IgD-negative memory B cell (primary cell): ENCODE measurements around the gene ZNF518B. TPM values are rescaled to one million over a fixed set of nuclear protein-coding genes. Genes with fewer than 3 reads are reported as not detected.
A peak's percentile ranks its signal among the peaks of the same experiment; 100 is the strongest.

ENCODE experiments used
- H3K27ac Mint-ChIP-seq, 3 donors: one replicate each; pipeline ENCODE4 v1.8.0; 2020 to 2022; ENCODE audit warnings: mild to moderate bottlenecking in 3 of 3, mixed read lengths in 3 of 3, moderate library complexity in 1 of 3
- H3K27me3 Mint-ChIP-seq: one replicate; pipeline ENCODE4 v1.8.0; 2021; ENCODE audit warnings: mixed read lengths
- H3K36me3 Mint-ChIP-seq: one replicate; pipeline ENCODE4 v1.8.0; 2020; ENCODE audit warnings: mild to moderate bottlenecking, mixed read lengths
- H3K4me1 Mint-ChIP-seq, 3 donors: one replicate each; pipeline ENCODE4 v1.8.0; 2020 to 2022; ENCODE audit warnings: mixed read lengths in 3 of 3, mild to moderate bottlenecking in 1 of 3
- H3K4me3 Mint-ChIP-seq, 4 donors: one replicate each; pipeline ENCODE4 v1.8.0; 2020 to 2022; ENCODE audit warnings: mild to moderate bottlenecking in 4 of 4, mixed read lengths in 4 of 4, moderate library complexity in 3 of 4
- H3K9me3 Mint-ChIP-seq, 3 donors: one replicate each; pipeline ENCODE4 v1.8.0; 2020 to 2021; ENCODE audit warnings: mixed read lengths in 3 of 3, mild to moderate bottlenecking in 1 of 3
- polyA plus RNA-seq: library from polyadenylated mRNA; unstranded; fragments of 300-500 nt; fragmentation: Illumina TruSeq; gene quantifications from one replicate; pipeline ENCODE4 v1.2.3, GENCODE V29; 2021

The ZNF518B gene, protein sequence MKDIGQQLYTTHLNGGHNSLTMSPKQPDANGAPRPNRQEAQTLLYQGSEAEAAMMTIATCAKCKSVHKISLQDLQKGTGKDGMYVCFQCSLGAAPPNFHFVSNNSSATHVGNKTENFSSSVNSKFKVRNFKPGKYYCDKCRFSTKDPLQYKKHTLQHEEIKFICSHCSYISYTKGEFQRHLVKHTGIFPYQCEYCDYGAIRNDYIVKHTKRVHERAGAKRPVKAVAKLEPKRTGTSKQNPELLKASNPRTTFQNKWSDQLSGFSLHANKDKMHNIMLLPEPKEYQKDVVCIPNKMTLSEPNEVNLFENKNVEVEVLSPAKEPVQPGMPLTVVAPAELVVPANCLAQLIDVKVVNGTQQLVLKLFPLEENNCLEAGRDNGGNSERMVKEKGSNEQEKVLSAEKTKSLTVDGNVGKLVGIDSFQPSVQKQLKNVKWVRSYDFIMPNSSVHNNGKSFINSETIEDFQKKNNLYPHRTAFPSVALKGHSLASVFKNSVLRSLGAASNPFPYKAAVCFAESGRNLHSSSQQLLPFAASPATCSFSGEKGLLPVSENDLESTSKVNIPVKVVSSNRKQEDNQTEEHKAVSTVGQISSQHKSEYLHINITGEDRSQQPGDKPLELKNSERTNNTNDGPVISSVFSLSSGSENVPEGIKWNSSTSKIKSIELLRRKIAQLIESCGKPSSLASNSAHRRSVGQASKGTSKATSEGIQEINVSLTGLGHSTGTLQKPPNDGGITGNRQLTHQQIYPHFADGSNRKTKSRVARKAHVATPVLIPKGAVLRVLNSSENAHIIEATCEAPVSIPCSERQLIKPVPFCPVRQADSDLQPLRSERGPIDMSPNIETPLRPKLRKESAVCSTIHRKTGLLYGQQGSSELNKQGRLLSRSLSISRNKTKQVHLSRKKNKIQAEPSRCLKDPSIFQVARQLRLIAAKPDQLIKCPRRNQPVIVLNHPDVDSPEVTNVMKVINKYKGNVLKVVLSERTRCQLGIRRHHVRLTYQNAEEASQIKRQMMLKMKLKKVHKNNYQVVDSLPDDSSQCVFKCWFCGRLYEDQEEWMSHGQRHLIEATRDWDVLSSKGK
- 15.6 TPM for polyA plus RNA-seq

DNA sequence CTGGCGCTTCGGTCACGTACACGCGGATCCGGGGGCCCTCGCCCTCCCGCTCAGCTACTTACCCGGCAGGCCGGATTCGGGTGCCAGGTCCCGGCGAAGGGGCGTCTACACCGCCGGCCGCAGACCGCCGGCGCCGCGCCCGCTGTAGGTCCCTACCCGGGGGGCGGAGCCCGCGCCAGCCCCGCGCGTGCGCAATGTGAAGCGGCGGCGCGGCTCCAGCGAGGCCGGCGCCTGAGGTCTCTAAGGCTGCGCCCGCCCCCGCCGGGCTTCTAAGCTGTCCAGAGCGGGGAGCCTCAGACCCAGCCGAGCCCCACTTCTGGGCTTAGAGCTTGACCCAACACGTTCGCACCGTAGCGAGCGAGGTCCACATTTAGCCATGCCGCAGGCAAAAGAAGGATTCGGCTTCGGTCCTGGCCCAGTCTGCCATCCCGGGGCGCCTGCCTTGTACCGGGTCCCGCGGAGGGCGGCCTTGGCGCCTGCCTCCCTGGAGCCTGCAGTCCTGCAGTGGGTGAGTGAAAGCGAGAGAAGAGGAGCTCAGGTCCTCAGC, at the start of gene ZNF518B:
Gene ZNF518B, minus strand, starts transcription at position 172 of the 547 bp plus-strand sequence. CDS start 11,098 bp downstream, outside the sequence.
- Mint-ChIP-seq H3K27me3 (peaks cover 12% of the 10 kb centered on the region), H3K4me1 (peaks cover 12 to 23% (median 20%) of the 10 kb centered on the region in 3 donors), H3K4me3 (peak within 1 kb of the TSS; percentile 88 to 97 (median 94))

GRCh38 chr4:10506077-10506476, 48.9 kb upstream of the ZNF518B start:
- H3K4me1 Mint-ChIP-seq: no peaks in the 10 kb centered on the region
- H3K27ac Mint-ChIP-seq: peak overlapping the region in 1 of 3 donors; percentile 59
- no peaks in the 10 kb centered on the region for H3K27me3 Mint-ChIP-seq
- H3K4me3 Mint-ChIP-seq: no peak overlapping the region
- peaks cover 0 to 6% (median 0%) of the 10 kb centered on the region in 3 donors for H3K9me3 Mint-ChIP-seq
- no peaks in the 10 kb centered on the region for H3K36me3 Mint-ChIP-seq

More for the DNA sequence above, at the start of gene ZNF518B:
- Mint-ChIP-seq H3K9me3 (peaks cover 0 to 3% (median 0%) of the 10 kb centered on the region in 3 donors), H3K36me3 (peaks cover 4% of the 10 kb centered on the region), H3K27ac (peak within 1 kb of the TSS; percentile 76 to 97 (median 90))

DNA sequence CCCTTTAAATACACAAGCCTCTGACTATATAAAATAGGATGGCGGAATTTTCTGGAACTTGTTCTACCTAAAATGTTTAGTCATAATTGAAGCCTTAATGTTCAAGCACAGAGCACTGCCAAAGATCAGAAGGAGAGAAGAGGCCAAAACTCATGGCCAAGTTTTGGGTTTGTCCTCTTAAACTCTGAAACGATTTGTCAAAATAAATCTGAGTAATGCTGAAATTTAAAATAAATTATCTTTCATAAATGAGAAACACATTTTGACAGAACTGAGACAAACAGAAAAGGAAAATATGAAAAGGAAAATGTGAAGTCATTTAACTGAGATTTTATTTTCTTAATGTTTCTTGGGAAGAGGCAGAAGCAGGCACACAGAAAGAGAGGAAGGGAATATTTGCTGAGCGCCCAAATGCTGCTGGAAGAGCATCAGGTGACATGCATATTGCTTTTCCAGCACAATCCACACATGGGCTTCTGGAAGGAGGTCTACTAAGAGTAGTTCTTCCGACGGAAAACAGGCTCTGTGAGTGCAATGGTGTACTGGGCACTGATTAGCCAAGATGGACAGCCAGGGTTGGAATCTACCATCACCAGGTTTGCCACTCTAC, 47.4 kb upstream of the ZNF518B start:
- H3K4me1 Mint-ChIP-seq: no peaks in the 10 kb centered on the region
- peaks cover 0 to 6% (median under 1%) of the 10 kb centered on the region in 3 donors for H3K9me3 Mint-ChIP-seq
- H3K4me3 Mint-ChIP-seq: no peak overlapping the region
- H3K27me3 Mint-ChIP-seq: no peaks in the 10 kb centered on the region
- H3K36me3 Mint-ChIP-seq: peaks cover 5% of the 10 kb centered on the region
- H3K27ac Mint-ChIP-seq: no peak overlapping the region

DNA sequence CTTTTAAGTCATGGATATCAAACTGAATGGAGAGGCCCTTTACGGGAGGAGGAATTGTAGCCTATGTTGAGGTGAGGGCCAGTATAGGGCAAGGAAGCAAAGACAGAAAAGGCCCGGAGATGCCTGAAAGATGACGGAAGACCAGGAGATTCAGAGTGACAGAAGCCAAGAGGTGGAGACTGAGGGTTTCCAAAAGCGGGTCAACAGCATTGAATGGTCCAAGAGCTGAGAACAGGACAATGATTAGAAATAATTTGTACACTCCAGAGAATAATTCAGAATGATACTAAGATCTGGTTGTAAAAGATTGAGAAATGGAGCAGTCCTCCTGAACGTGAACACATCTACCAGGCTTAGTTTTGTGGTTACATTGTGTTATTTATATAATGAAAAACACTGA, 45.5 kb upstream of the ZNF518B start:
- Mint-ChIP-seq H3K4me3 (no peak overlapping the region), H3K9me3 (peaks cover 0 to 6% (median 2%) of the 10 kb centered on the region in 3 donors), H3K27me3 (no peaks in the 10 kb centered on the region), H3K36me3 (peaks cover 6% of the 10 kb centered on the region), H3K27ac (no peak overlapping the region), H3K4me1 (no peaks in the 10 kb centered on the region)

GRCh38 chr4:10500776-10501175, 43.5 kb upstream of the ZNF518B start:
- Mint-ChIP-seq H3K4me1 (no peaks in the 10 kb centered on the region), H3K36me3 (peaks cover 9% of the 10 kb centered on the region), H3K27ac (no peak overlapping the region), H3K4me3 (no peak overlapping the region), H3K27me3 (no peaks in the 10 kb centered on the region), H3K9me3 (peaks cover 0 to 2% (median under 1%) of the 10 kb centered on the region in 3 donors)

GRCh38 chr4:10496200-10496599, 39.0 kb upstream of the ZNF518B start:
- no peak overlapping the region for H3K4me3 Mint-ChIP-seq
- peaks cover 11% of the 10 kb centered on the region for H3K36me3 Mint-ChIP-seq
- no peaks in the 10 kb centered on the region for H3K27me3 Mint-ChIP-seq
- no peaks in the 10 kb centered on the region for H3K4me1 Mint-ChIP-seq
- peaks cover 0 to 2% (median 0%) of the 10 kb centered on the region in 3 donors for H3K9me3 Mint-ChIP-seq
- H3K27ac Mint-ChIP-seq: no peak overlapping the region

DNA sequence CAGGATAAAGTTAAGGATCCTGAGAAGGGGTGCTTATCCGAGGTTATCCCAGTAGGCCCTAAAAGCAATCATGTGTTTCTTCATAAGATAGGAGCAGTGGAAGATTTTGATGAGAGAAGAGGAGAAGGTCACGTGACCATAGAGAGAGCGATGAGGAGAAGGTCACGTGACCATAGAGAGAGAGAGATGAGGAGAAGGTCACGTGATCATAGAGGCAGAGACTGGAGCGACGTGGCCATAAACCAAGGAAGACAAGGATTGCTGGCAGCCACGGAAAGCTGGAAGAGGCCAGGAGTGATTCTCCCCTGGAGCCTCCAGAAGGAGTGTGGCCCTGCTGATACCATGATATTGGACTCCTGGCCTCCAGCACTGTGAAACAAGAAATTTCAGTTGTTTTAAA, 38.4 kb upstream of the ZNF518B start:
- Mint-ChIP-seq H3K27me3 (no peaks in the 10 kb centered on the region), H3K9me3 (peaks cover 0 to 2% (median 0%) of the 10 kb centered on the region in 3 donors), H3K36me3 (peaks cover 8% of the 10 kb centered on the region), H3K27ac (no peak overlapping the region), H3K4me1 (no peaks in the 10 kb centered on the region), H3K4me3 (no peak overlapping the region)

DNA sequence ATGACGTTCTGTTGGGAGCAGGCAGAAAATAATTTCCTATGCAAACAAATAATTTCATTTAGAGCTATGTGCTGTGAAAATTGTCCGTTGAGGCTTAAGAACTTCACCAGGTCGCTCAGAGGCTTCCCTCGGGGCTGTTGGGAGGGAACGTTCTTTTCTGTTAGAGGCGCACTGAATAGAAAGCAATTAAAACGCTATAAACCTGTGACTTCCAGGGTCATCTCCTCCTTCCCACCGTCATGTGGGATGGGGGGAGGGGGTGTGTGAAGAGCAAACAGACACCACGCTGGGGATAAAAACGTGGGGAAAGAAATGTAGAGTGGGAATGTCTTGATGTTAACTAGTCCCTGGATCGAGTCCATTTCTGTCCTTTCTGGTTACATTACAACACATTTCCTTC, 35.2 kb upstream of the ZNF518B start:
- Mint-ChIP-seq H3K4me1 (no peaks in the 10 kb centered on the region), H3K9me3 (no peaks in the 10 kb centered on the region), H3K27ac (no peak overlapping the region), H3K36me3 (peaks cover 3% of the 10 kb centered on the region), H3K27me3 (peaks cover 1% of the 10 kb centered on the region), H3K4me3 (no peak overlapping the region)

- Mint-ChIP-seq H3K4me1 (no peaks in the 10 kb centered on the region), H3K36me3 (peaks cover 4% of the 10 kb centered on the region), H3K4me3 (no peak overlapping the region), H3K27me3 (peaks cover 1% of the 10 kb centered on the region), H3K9me3 (no peaks in the 10 kb centered on the region), H3K27ac (no peak overlapping the region)
Observed at GRCh38 chr4:10491401-10491800, 34.2 kb upstream of the ZNF518B start.

GRCh38 chr4:10490996-10491395, 33.8 kb upstream of the ZNF518B start:
- Mint-ChIP-seq H3K36me3 (peaks cover 4% of the 10 kb centered on the region), H3K4me1 (no peaks in the 10 kb centered on the region), H3K27ac (no peak overlapping the region), H3K9me3 (no peaks in the 10 kb centered on the region), H3K4me3 (no peak overlapping the region), H3K27me3 (peaks cover 1% of the 10 kb centered on the region)

- H3K4me1 Mint-ChIP-seq: no peaks in the 10 kb centered on the region
- H3K9me3 Mint-ChIP-seq: no peaks in the 10 kb centered on the region
- no peak overlapping the region for H3K27ac Mint-ChIP-seq
- no peak overlapping the region for H3K4me3 Mint-ChIP-seq
- peaks cover 2% of the 10 kb centered on the region for H3K36me3 Mint-ChIP-seq
- H3K27me3 Mint-ChIP-seq: peaks cover 8% of the 10 kb centered on the region
Observed at GRCh38 chr4:10482913-10483312, 25.7 kb upstream of the ZNF518B start.

- no peak overlapping the region for H3K27ac Mint-ChIP-seq
Observed at GRCh38 chr4:10480616-10481015, 23.4 kb upstream of the ZNF518B start.

GRCh38 chr4:10478621-10479020, 21.4 kb upstream of the ZNF518B start:
- no peak overlapping the region for H3K27ac Mint-ChIP-seq
- H3K4me3 Mint-ChIP-seq: no peak overlapping the region
- H3K36me3 Mint-ChIP-seq: no peaks in the 10 kb centered on the region
- H3K4me1 Mint-ChIP-seq: no peaks in the 10 kb centered on the region
- peaks cover 10% of the 10 kb centered on the region for H3K27me3 Mint-ChIP-seq
- H3K9me3 Mint-ChIP-seq: no peaks in the 10 kb centered on the region

More at GRCh38 chr4:10480616-10481015, 23.4 kb upstream of the ZNF518B start:
- no peaks in the 10 kb centered on the region for H3K9me3 Mint-ChIP-seq
- H3K27me3 Mint-ChIP-seq: peaks cover 8% of the 10 kb centered on the region
- H3K4me1 Mint-ChIP-seq: no peaks in the 10 kb centered on the region
- no peaks in the 10 kb centered on the region for H3K36me3 Mint-ChIP-seq
- H3K4me3 Mint-ChIP-seq: no peak overlapping the region

- Mint-ChIP-seq H3K27ac (no peak overlapping the region), H3K9me3 (no peaks in the 10 kb centered on the region), H3K4me3 (no peak overlapping the region), H3K36me3 (peaks cover 2% of the 10 kb centered on the region), H3K4me1 (no peaks in the 10 kb centered on the region), H3K27me3 (peaks cover 8% of the 10 kb centered on the region)
Observed at GRCh38 chr4:10470505-10470904, 13.3 kb upstream of the ZNF518B start.
